Measurements from ENCODE around the gene NUP85. TPM values are rescaled to one million over a fixed set of nuclear protein-coding genes. Genes with fewer than 3 reads are reported as not detected.

Gene NUP85
- total and polyA plus RNA-seq, 2 experiments from 2014 or later, result 59.4 to 114 TPM

GRCh38 chr17:75225016-75225415, 19.5 kb downstream of the NUP85 start:
- TF ChIP-seq ZNF114 (CRISPR knock-in tag; IDR thresholded peaks at IDR 0.05) (no peak), POLR2AphosphoS5 (IDR thresholded peaks at IDR 0.05; ENCODE audit: low read depth) (no peak), ZNF331 (CRISPR knock-in tag; IDR thresholded peaks at IDR 0.05; ENCODE audit: low read depth) (no peak), CREB1 (CRISPR knock-in tag; IDR thresholded peaks at IDR 0.05; ENCODE audit: low read depth) (no peak), JUNB (IDR thresholded peaks at IDR 0.05; ENCODE audit: unreplicated experiment) (no peak), ETS1 (IDR thresholded peaks at IDR 0.05) (no peak), EZH2phosphoT487 (IDR thresholded peaks at IDR 0.05; ENCODE audit: unreplicated experiment) (no peak), NANOG (IDR thresholded peaks at IDR 0.05; ENCODE audit: borderline replicate concordance) (no peak)
- H3K27me3 Mint-ChIP-seq (ENCODE audit: insufficient read depth, low read depth, poor library complexity), result peaks cover 3% of the 10 kb centered on the region
- H3K4me3 ChIP-seq, result no peak overlapping the region
- peaks cover 3% of the 10 kb centered on the region for H4K20me1 ChIP-seq (replicated peaks; ENCODE audit: insufficient read depth)
- H3K79me2 ChIP-seq (replicated peaks; ENCODE audit: insufficient read depth), result no peaks in the 10 kb centered on the region
- no peak overlapping the region for H3K4me3 Mint-ChIP-seq
- ATAC-seq, result no peak
- no peak for DNase-seq (ENCODE audit: low spot score)
- no peaks in the 10 kb centered on the region for H3K9me2 ChIP-seq (ENCODE audit: insufficient read depth)
- H3K4me1 Mint-ChIP-seq, result no peaks in the 10 kb centered on the region
- H3K36me3 ChIP-seq (ENCODE audit: insufficient read depth), result peaks cover 43% of the 10 kb centered on the region
- H3K9me3 Mint-ChIP-seq, result no peaks in the 10 kb centered on the region
- no peak overlapping the region for H3K4me2 ChIP-seq
- no peak overlapping the region for H3K27ac Mint-ChIP-seq
- no peaks in the 10 kb centered on the region for H3K27me3 ChIP-seq (ENCODE audit: insufficient read depth)
- H3K4me1 ChIP-seq (ENCODE audit: insufficient read depth), result no peaks in the 10 kb centered on the region
- peaks cover 71% of the 10 kb centered on the region for H3K36me3 Mint-ChIP-seq (ENCODE audit: low read depth)
- 0 out of 2 replicates have a peak, but pooled peaks cover 8% of the 10 kb centered on the region for H3F3A ChIP-seq (replicated peaks; ENCODE audit: low read depth)
- no peak overlapping the region for H2AFZ ChIP-seq
- H3K27ac ChIP-seq (ENCODE audit: low read depth), result no peak overlapping the region

- no peak for ATAC-seq
- Histone ChIP-seq H4K20me1 (replicated peaks; ENCODE audit: insufficient read depth) (peaks cover 3% of the 10 kb centered on the region), H3K9me2 (ENCODE audit: insufficient read depth) (no peaks in the 10 kb centered on the region), H3K27ac (ENCODE audit: low read depth) (no peak overlapping the region), H3K27me3 (ENCODE audit: insufficient read depth) (no peaks in the 10 kb centered on the region), H3K79me2 (replicated peaks; ENCODE audit: insufficient read depth) (no peaks in the 10 kb centered on the region), H3K4me1 (ENCODE audit: insufficient read depth) (no peaks in the 10 kb centered on the region), H3K36me3 (ENCODE audit: insufficient read depth) (peaks cover 29% of the 10 kb centered on the region), H3F3A (replicated peaks; ENCODE audit: low read depth) (peaks cover 13% of the 10 kb centered on the region; the same call in 1 of the 2 replicates), H3K4me2 (no peak overlapping the region), H3K4me3 (no peak overlapping the region), H2AFZ (no peak overlapping the region)
- TF ChIP-seq CTCF (conservative IDR thresholded peaks at IDR 0.05; ENCODE audit: low read depth in 2 of 2), result no peak
- no peak for TF ChIP-seq ETS1 (IDR thresholded peaks at IDR 0.05)
- TF ChIP-seq NANOG (IDR thresholded peaks at IDR 0.05; ENCODE audit: borderline replicate concordance), result no peak
- no peak for TF ChIP-seq POLR2AphosphoS5 (IDR thresholded peaks at IDR 0.05; ENCODE audit: low read depth)
- no peak for TF ChIP-seq EZH2phosphoT487 (IDR thresholded peaks at IDR 0.05; ENCODE audit: unreplicated experiment)
- no peak for TF ChIP-seq CREB1 (CRISPR knock-in tag; IDR thresholded peaks at IDR 0.05; ENCODE audit: low read depth)
- TF ChIP-seq ZNF331 (CRISPR knock-in tag; IDR thresholded peaks at IDR 0.05; ENCODE audit: low read depth), result no peak
- no peak for TF ChIP-seq REST (IDR thresholded peaks at IDR 0.05; ENCODE audit: unreplicated experiment)
- no peak for TF ChIP-seq JUNB (IDR thresholded peaks at IDR 0.05; ENCODE audit: unreplicated experiment)
- no peak for TF ChIP-seq EZH2 (IDR thresholded peaks at IDR 0.05; ENCODE audit: low read depth, unreplicated experiment)
- TF ChIP-seq STAT1 (IDR thresholded peaks at IDR 0.05; ENCODE audit: unreplicated experiment), result no peak
- H3K27me3 Mint-ChIP-seq (ENCODE audit: insufficient read depth, low read depth, poor library complexity), result peaks cover 3% of the 10 kb centered on the region
- H3K9me3 Mint-ChIP-seq, result no peaks in the 10 kb centered on the region
- no peak for DNase-seq (ENCODE audit: low spot score)
- no peak overlapping the region for H3K27ac Mint-ChIP-seq
- no peak overlapping the region for H3K4me3 Mint-ChIP-seq
- H3K4me1 Mint-ChIP-seq, result no peaks in the 10 kb centered on the region
- peaks cover 80% of the 10 kb centered on the region for H3K36me3 Mint-ChIP-seq (ENCODE audit: low read depth)
These were observed 22.2 kb downstream of the NUP85 start for GRCh38 chr17:75227729-75228128.

All from GM23338 (cell line).